H1 (cell line): ENCODE results near the gene HJURP. TPM values are rescaled to one million over a fixed set of nuclear protein-coding genes. Genes with fewer than 3 reads are reported as not detected.

Experiments used
- EP300 ChIP-seq, 2 experiments: IDR thresholded peaks; 1 replicate in 1 of 2; 2 replicates in 1 of 2; pipeline ENCODE4 v1.6.1; 2011 to 2012; ENCODE audit warnings: low read depth in 2 of 2, low read length in 2 of 2, mild to moderate bottlenecking in 2 of 2, borderline replicate concordance in 1 of 2, inconsistent platforms in 1 of 2, moderate library complexity in 1 of 2
- MAFK ChIP-seq: IDR thresholded peaks from 2 replicates; pipeline ENCODE4 v1.6.1; 2012; ENCODE audit warnings: low read depth, mild to moderate bottlenecking, improper control_type of control experiment, low read length
- TCF12 ChIP-seq: IDR thresholded peaks from 2 replicates; pipeline ENCODE4 v1.6.1; 2011; ENCODE audit warnings: low read depth, mild to moderate bottlenecking, low read length
- polyA plus RNA-seq, 7 experiments: library from polyadenylated mRNA; depleted of rRNA in 3 of 7; stranded (reverse) in 5 of 7; unstranded in 2 of 7; fragments of >200 nt in 5 of 7; fragments of 200-250 nt in 2 of 7; gene quantifications; 1 replicate in 5 of 7; 2 replicates in 1 of 7; 4 replicates in 1 of 7; pipeline versions ENCODE4 v1.2.1 to v1.2.3, GENCODE V29; 2011 to 2013; ENCODE audit warnings: missing spikeins in 2 of 7, mixed read lengths in 2 of 7
- total RNA-seq: library from RNA; stranded (reverse); fragmentation: NEBNext Ultra II Directional; extraction: Animal tissue kit (Norgen Biotek cat#: 25700); gene quantifications from 2 replicates; pipeline ENCODE4 v1.2.1, GENCODE V29; 2021

Gene HJURP
- total and polyA plus RNA-seq, 2 of the 8 experiments (the other 6 are each of a cell fraction or from before 2014, with no cell fraction given), result 49.3 to 60.5 TPM

- TF ChIP-seq TCF12, result no peak
- no peak for TF ChIP-seq MAFK
- TF ChIP-seq EP300 (IDR thresholded peaks at IDR 0.05; ENCODE audit: borderline replicate concordance in 1 of 2, low read depth in 2 of 2, low read length in 2 of 2), result no peak
Measured at GRCh38 chr2:233821709-233822100, 32.6 kb downstream of the HJURP start (continued).
